Transverse colon (tissue), 4 donors: ENCODE data around the gene WIZ. TPM values are rescaled to one million over a fixed set of nuclear protein-coding genes. Genes with fewer than 3 reads are reported as not detected.

ENCODE experiments used
- DNase-seq: peaks from one replicate; pipeline ENCODE4 v3.0.0-alpha.2; 2019
- H3K27ac ChIP-seq, 4 donors: fragments of 200-600 bp; sonication (generic); 2 replicates each; pipeline ENCODE4 v1.5.1; 2016 to 2018; ENCODE audit warnings: inconsistent platforms in 4 of 4
- H3K27me3 ChIP-seq: fragments of 200-600 bp; sonication (generic); 2 replicates; pipeline ENCODE4 v1.5.1; 2017; ENCODE audit warnings: inconsistent platforms
- H3K36me3 ChIP-seq, 4 donors: fragments of 200-600 bp; sonication (generic); 2 replicates each; pipeline ENCODE4 v1.5.1; 2017 to 2019; ENCODE audit warnings: inconsistent platforms in 4 of 4
- H3K4me1 ChIP-seq, 4 donors: fragments of 200-600 bp; sonication (generic); 2 replicates each; pipeline ENCODE4 v1.5.1; 2017 to 2020; ENCODE audit warnings: inconsistent platforms in 4 of 4
- H3K4me3 ChIP-seq, 4 donors: fragments of 200-600 bp; sonication (generic); 1 replicate in 1 of 4; 2 replicates in 3 of 4; pipeline versions ENCODE4 v1.5.1 to v1.6.1; 2017 to 2019; ENCODE audit warnings: inconsistent platforms in 4 of 4
- H3K9me3 ChIP-seq, 2 donors: fragments of 200-600 bp; sonication (generic); 2 replicates each; pipeline ENCODE4 v1.5.1; 2017 to 2019; ENCODE audit warnings: inconsistent platforms in 2 of 2
- EP300 ChIP-seq: sonication (generic); formaldehyde crosslinking; IDR thresholded peaks from one replicate; pipeline ENCODE4 v1.6.1; 2017; ENCODE audit warnings: antibody characterized with exemption, low read depth
- POLR2A ChIP-seq: fragments of 450-650 bp; IDR thresholded peaks from one replicate; pipeline ENCODE4 v1.6.1; 2016; ENCODE audit warnings: antibody characterized with exemption, mild to moderate bottlenecking, moderate library complexity
- POLR2AphosphoS5 ChIP-seq, 3 donors: sonication (generic); formaldehyde crosslinking; IDR thresholded peaks; one replicate each; pipeline ENCODE4 v1.6.1; 2016; ENCODE audit warnings: antibody characterized with exemption in 3 of 3
- WGBS, 2 donors: methylation state at CpG; one replicate each; pipeline ENCODE4 v1.1.5; 2018; ENCODE audit warnings: low coverage in 1 of 2; 5-methylcytosine and 5-hydroxymethylcytosine counted together
- in situ Hi-C, 4 donors: fragments of 200-750 bp; cut with MboI; loops; one replicate each; pipeline versions ENCODE4 v1.15.0 to v1.15.1; 2017; ENCODE audit warnings: low sequenced_read_pairs in 3 of 4, low pct_ligation_motif_present in 1 of 4, low pct_unique_long_range_greater_than_20kb in 1 of 4
- intact Hi-C: fragments of 100-400 bp; cut with DNase I; formaldehyde crosslinking; loops from one replicate; pipeline ENCODE4 v1.15.1; 2023; ENCODE audit warnings: low total_unique reads
- total RNA-seq, 4 donors: library from RNA; depleted of rRNA; stranded (reverse); fragments of >200 nt; gene quantifications; one replicate each; pipeline ENCODE4 v1.1.0, GENCODE V29; 2016
- TF ChIP-seq, protein P1 (sequence below), 5 experiments: fragments of 200-600 bp in 3 of 5; fragments of 450-650 bp in 2 of 5; sonication (generic) in 3 of 5; IDR thresholded peaks; 1 replicate in 2 of 5; 2 replicates in 3 of 5; pipeline ENCODE4 v1.5.1; 2016 to 2017; ENCODE audit warnings: antibody characterized with exemption in 5 of 5, inconsistent platforms in 3 of 5, mild to moderate bottlenecking in 2 of 5, moderate library complexity in 1 of 5

WIZ gene
- total RNA-seq, 4 donors from 2014 or later: 31.0 to 63.6 (median 42.0) TPM

DNA sequence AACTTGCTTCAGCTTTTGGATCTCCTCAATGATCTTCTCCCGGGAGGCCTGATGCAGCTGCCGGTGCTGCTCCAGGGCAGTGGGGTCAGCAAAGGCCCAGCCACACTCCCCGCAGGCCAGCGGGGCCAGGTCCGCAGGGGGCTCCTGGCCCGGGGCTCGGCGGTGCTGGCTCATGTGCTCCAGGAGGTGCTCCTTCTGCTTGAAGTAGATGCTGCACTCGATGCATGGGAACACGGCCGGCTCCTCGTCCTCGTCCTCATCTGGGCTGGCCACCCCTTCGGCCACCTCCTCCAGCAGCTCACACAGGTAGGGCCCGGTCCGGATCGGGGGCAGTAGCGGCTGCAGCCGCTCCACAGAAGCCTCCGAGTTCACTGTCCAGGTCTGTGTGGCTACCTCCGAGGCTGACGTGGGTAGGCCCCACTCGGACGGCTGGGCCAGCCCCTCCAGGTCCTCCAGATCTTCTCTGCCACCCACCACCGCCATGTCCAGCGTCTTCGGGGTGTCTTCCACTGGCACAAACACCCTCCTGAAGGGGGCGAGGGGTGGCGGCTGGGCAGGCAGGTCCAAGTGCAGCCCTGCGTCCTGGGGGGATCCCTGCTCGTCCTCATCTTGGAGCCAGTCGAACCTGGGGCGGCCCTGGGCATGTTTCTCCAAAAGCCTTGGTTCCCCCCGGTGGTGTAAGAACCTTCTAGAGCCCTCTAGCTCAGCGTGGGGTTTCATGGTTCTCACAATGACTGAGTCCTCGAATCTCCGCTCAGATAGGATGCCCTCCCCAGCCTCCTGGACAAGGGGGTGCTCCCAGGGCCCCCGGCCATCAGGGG lies 9.7 kb downstream of the WIZ start:
- Histone ChIP-seq H3K4me1 (peaks cover 0 to 6% (median 0%) of the 10 kb centered on the region in 4 donors), H3K27me3 (no peaks in the 10 kb centered on the region), H3K9me3 (no peaks in the 10 kb centered on the region), H3K27ac (no peak overlapping the region), H3K36me3 (no peaks in the 10 kb centered on the region), H3K4me3 (no peak overlapping the region)
- no peak for DNase-seq
- TF ChIP-seq, protein P1, sequence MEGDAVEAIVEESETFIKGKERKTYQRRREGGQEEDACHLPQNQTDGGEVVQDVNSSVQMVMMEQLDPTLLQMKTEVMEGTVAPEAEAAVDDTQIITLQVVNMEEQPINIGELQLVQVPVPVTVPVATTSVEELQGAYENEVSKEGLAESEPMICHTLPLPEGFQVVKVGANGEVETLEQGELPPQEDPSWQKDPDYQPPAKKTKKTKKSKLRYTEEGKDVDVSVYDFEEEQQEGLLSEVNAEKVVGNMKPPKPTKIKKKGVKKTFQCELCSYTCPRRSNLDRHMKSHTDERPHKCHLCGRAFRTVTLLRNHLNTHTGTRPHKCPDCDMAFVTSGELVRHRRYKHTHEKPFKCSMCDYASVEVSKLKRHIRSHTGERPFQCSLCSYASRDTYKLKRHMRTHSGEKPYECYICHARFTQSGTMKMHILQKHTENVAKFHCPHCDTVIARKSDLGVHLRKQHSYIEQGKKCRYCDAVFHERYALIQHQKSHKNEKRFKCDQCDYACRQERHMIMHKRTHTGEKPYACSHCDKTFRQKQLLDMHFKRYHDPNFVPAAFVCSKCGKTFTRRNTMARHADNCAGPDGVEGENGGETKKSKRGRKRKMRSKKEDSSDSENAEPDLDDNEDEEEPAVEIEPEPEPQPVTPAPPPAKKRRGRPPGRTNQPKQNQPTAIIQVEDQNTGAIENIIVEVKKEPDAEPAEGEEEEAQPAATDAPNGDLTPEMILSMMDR (IDR thresholded peaks at IDR 0.05): no peak
- no peak for TF ChIP-seq POLR2AphosphoS5 (IDR thresholded peaks at IDR 0.05)
- no peak for TF ChIP-seq EP300
- TF ChIP-seq POLR2A: no peak
- intact Hi-C loops: no loop called here
- in situ Hi-C loops: loop anchor here in 1 of 4 donors (25.0 kb wide), 1 partner anchor 178 kb away; no protein-coding TSS in a partner anchor
- 90% methylated on average over 35 of the region's 38 CpGs; no CpG with 5 or more reads in 1 of the 2 donors for WGBS, 2 donors

DNA sequence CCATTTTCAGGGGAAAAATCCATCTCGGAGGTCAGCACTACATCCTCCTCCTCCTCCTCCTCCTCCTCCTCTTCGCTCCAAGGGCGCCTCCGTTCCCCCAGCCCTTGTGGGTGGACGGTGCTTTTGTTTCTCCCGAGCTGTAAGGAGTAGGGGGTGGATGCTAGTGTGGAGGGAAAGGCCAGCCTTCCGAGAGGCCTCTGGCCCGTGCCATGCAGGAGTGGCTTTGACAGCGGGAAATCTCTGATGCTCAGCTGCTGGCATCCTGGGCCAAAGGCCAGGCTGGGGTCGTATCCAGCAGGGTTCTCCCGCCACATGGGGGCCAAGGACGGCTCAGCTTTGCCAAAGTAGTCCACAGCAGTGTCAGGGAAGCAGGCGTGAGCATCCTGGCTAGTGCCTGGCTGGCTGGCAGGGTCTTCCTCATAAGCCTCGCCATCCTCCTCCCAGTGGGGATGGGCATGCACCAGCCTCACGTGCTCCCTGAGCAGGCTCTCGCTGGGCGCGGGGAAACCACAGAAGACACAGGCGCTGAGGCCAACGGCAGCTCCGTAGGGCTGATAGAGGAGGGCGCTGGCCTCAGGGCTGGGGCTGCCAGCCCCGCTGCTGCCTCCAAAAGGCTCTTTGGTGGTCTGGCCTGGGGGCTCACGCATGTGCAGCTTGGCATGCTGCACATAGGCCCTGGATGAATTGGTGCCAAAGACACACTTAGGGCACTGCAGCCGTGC lies 10.5 kb downstream of the WIZ start:
- intact Hi-C loops (no loop called here), in situ Hi-C loops (loop anchor here in 1 of 4 donors (25.0 kb wide), 1 partner anchor 177 kb away; no protein-coding TSS in a partner anchor)
- Histone ChIP-seq H3K9me3 (no peaks in the 10 kb centered on the region), H3K36me3 (no peaks in the 10 kb centered on the region), H3K4me1 (peaks cover 0 to 6% (median 0%) of the 10 kb centered on the region in 4 donors), H3K27ac (no peak overlapping the region), H3K27me3 (no peaks in the 10 kb centered on the region), H3K4me3 (no peak overlapping the region)
- no peak for DNase-seq
- TF ChIP-seq, protein P1 (IDR thresholded peaks at IDR 0.05): no peak
- TF ChIP-seq POLR2AphosphoS5 (IDR thresholded peaks at IDR 0.05) (no peak), EP300 (no peak)
- 67 to 85% methylated on average over 3 to 25 of the region's 25 CpGs for WGBS, 2 donors

DNA sequence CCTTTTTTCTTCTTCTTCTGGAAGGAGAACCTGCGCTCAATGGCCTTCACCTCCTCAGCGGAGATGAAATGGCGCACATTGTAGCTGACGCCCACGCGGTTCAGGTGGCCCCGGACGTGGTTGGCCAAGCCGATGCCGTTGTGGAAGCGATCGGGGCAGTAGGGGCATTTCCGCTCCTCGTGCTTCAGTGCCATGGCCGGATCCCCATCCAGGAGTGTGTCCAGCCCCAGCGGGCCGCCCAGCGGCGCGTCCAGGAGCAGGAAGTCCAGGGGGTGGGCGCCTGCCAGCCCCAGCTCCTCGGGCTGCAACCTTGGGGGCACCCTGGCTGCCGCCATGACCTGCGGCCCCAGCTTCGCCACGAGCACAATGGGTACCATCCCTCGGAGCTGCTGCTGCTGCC lies 11.2 kb downstream of the WIZ start:
- DNase-seq: no peak
- in situ Hi-C loops (loop anchor here in 1 of 4 donors (25.0 kb wide), 1 partner anchor 176 kb away; no protein-coding TSS in a partner anchor), intact Hi-C loops (no loop called here)
- peaks cover 0 to 8% (median under 1%) of the 10 kb centered on the region in 4 donors for H3K4me1 ChIP-seq
- no peaks in the 10 kb centered on the region for H3K27me3 ChIP-seq
- no peak overlapping the region for H3K27ac ChIP-seq
- WGBS, 2 donors: 95% methylated on average over 21 of the region's 27 CpGs; no CpG with 5 or more reads in 1 of the 2 donors
- H3K36me3 ChIP-seq: no peaks in the 10 kb centered on the region
- TF ChIP-seq POLR2A (no peak), POLR2AphosphoS5 (IDR thresholded peaks at IDR 0.05) (no peak), EP300 (no peak)
- TF ChIP-seq, protein P1 (IDR thresholded peaks at IDR 0.05): no peak
- H3K9me3 ChIP-seq: no peaks in the 10 kb centered on the region
- H3K4me3 ChIP-seq: no peak overlapping the region

DNA sequence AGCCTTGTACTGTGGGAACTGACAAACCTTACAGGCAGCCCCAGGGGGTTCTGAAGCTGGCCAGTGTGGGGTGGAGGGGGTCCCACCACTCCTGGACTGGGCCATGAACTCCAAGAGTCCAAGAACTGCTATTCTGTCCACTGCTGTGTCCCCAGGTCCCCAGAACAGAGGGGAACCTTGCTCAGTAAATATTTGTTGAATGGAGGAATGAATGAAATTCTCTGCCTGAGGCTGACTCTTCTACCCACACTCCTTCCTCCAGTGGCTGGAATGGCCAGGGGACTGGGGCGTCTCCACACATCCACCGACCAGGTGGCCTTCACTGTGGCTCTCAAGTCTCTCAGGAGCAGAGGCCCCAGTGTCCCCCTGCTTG lies 11.6 kb downstream of the WIZ start:
- WGBS, 2 donors: 85% methylated on average over 2 of the region's 2 CpGs; no CpG with 5 or more reads in 1 of the 2 donors
- Histone ChIP-seq H3K27ac (no peak overlapping the region), H3K27me3 (no peaks in the 10 kb centered on the region), H3K4me1 (peaks cover 0 to 11% (median 5%) of the 10 kb centered on the region in 4 donors), H3K9me3 (no peaks in the 10 kb centered on the region), H3K4me3 (no peak overlapping the region), H3K36me3 (no peaks in the 10 kb centered on the region)
- DNase-seq: no peak
- intact Hi-C loops: no loop called here
- TF ChIP-seq, protein P1 (IDR thresholded peaks at IDR 0.05): no peak
- TF ChIP-seq POLR2A (no peak), EP300 (no peak)
- in situ Hi-C loops: loop anchor here in 1 of 4 donors (25.0 kb wide), 1 partner anchor 176 kb away; no protein-coding TSS in a partner anchor
